SU-DHL-6 (cell line): Measurements from ENCODE around the gene MPND.

ENCODE experiments used
- EZH2phosphoT487 ChIP-seq: fragments of 200-600 bp; sonication (generic), shearing (Covaris generic); conservative IDR thresholded peaks from 2 replicates; pipeline ENCODE4 v1.6.1; 2018; ENCODE audit warnings: mild to moderate bottlenecking, antibody characterized with exemption, low read length, moderate library complexity, mixed read lengths
- TF ChIP-seq, protein P1 (sequence below): fragments of 200-600 bp; sonication (generic); IDR thresholded peaks from one replicate; pipeline ENCODE4 v1.5.1; 2017; ENCODE audit warnings: antibody characterized with exemption, mild to moderate bottlenecking, low read length, moderate library complexity; ENCODE audit not compliant: insufficient read depth, poor library complexity, severe bottlenecking

- TF ChIP-seq, protein P1, sequence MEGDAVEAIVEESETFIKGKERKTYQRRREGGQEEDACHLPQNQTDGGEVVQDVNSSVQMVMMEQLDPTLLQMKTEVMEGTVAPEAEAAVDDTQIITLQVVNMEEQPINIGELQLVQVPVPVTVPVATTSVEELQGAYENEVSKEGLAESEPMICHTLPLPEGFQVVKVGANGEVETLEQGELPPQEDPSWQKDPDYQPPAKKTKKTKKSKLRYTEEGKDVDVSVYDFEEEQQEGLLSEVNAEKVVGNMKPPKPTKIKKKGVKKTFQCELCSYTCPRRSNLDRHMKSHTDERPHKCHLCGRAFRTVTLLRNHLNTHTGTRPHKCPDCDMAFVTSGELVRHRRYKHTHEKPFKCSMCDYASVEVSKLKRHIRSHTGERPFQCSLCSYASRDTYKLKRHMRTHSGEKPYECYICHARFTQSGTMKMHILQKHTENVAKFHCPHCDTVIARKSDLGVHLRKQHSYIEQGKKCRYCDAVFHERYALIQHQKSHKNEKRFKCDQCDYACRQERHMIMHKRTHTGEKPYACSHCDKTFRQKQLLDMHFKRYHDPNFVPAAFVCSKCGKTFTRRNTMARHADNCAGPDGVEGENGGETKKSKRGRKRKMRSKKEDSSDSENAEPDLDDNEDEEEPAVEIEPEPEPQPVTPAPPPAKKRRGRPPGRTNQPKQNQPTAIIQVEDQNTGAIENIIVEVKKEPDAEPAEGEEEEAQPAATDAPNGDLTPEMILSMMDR, result no peak
- no peak for TF ChIP-seq EZH2phosphoT487
Observed at GRCh38 chr19:4310247-4311121, 32.9 kb upstream of the MPND start.
